GM12873 (cell line): ENCODE measurements around the gene TM7SF2.

Experiments
- TF ChIP-seq, protein P1 (sequence below): IDR thresholded peaks from 2 replicates; pipeline ENCODE4 v1.5.1; 2012; ENCODE audit warnings: low read depth, mild to moderate bottlenecking, moderate library complexity, low read length, control low read depth; ENCODE audit not compliant: insufficient read depth; ENCODE audit errors: missing control alignments

TM7SF2 gene

DNA sequence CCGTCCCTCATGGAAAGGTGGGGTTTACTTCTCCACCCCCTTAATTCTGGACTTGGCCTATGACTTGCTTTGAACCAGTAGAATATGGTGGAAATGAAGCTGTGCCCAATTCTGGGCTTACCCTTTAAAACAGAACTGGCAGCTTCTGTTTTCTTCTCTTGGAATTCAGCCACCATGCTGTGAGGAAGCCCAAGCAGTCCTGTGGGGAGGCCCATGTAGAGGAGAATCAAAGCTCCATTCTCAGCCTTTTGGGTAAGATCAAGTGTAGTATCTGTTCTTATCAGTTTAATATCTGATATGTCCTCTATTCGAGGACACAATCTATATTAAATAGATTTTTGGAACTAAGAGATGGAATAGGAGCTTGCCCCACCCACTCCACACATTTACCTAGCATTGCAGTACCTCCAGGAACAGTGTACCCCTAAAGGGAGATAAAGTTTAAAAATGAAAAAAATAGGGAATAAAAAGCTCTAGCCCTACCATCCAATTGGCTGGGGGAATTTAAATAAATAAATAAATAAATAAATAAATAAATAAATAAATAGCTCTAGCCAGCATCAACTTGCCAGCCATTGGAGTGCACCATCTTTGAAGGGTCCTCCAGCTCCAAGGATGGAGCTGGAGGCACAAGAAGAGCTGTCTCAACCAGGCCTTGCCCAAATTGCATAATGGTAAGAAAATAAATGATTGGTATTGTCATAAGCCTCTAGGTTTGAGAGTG lies 35.8 kb downstream of the TM7SF2 start:
- TF ChIP-seq, protein P1, sequence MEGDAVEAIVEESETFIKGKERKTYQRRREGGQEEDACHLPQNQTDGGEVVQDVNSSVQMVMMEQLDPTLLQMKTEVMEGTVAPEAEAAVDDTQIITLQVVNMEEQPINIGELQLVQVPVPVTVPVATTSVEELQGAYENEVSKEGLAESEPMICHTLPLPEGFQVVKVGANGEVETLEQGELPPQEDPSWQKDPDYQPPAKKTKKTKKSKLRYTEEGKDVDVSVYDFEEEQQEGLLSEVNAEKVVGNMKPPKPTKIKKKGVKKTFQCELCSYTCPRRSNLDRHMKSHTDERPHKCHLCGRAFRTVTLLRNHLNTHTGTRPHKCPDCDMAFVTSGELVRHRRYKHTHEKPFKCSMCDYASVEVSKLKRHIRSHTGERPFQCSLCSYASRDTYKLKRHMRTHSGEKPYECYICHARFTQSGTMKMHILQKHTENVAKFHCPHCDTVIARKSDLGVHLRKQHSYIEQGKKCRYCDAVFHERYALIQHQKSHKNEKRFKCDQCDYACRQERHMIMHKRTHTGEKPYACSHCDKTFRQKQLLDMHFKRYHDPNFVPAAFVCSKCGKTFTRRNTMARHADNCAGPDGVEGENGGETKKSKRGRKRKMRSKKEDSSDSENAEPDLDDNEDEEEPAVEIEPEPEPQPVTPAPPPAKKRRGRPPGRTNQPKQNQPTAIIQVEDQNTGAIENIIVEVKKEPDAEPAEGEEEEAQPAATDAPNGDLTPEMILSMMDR, result no peak

DNA sequence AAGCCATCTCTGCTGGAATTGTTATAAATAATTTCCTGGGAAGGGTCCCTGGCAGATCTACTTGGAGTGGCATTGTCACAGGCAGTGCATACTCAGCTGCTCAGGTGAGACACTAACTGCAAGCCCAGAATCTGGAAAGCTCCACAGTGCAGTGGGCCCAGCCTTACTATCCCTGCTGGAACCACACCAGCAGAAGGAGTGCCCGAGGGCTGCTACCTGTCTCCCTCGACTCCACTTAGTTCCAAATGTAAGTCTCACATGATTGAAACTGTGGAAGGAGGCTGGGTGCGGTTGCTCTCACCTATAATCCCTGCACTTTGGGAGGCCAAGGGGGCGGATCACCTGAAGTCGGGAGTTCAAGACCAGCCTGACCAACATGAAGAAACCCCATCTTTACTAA lies 37.0 kb downstream of the TM7SF2 start:
- TF ChIP-seq, protein P1, result no peak

DNA sequence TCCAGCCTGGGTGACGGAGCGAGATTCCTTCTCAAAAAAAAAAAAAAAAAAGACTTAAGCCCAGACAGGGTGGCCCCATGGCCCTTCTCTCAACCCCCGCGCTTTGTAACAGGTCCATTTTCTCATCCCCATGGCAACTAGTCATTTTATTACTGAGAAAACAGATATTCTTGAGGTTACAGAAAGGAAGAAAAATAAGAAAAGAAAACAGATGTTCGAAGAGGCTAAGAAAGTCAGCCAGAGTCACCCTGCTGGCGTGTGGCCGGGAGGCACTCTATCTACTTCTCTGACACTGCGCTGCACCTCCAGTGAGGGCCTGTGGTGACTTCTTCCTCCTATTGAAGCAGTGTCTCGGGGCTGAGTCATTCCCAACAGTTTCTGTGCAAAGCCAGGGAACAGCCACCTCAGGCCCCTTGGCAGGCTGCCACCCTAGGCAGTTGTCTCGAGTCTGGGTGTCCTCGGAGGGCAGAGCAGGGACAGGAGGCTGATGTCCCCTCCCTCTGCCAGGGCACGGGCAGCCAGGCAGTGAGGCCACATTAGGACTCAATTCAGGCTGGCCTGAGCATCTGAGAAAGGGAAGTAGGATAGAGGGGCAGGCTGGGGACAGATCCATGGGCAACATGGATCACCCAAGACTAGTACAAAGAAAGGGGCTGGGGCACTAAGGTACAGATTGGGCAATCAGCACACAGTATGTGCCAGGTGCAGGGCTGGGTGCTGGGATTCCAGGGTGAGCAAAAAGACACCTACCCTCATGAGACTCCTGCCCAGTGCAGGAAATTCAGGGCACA lies 39.0 kb downstream of the TM7SF2 start:
- TF ChIP-seq, protein P1, result no peak

- TF ChIP-seq, protein P1, result no peak
Observed at GRCh38 chr11:65151331-65151899, 39.7 kb downstream of the TM7SF2 start.

GRCh38 chr11:65152122-65152521 lies 40.5 kb downstream of the TM7SF2 start:
- TF ChIP-seq, protein P1, result no peak

DNA sequence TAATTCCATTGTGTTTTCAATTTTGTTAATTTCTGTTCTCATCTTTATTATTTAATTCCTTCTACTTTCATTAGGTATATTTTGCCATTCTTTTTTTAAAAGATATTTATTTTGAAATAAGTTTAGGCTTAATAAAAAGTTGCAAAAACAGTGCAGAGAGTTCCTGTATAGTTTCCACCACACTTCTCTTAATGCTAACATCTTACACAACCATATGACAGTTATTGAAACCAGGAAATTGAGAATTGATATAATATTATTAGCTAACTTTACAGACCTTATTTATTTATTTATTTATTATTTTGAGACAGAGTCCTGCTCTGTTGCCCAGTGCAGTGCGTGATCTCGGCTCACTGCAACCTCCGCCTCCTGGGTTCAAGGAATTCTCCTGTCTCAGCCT lies 44.6 kb downstream of the TM7SF2 start:
- TF ChIP-seq, protein P1, result no peak

GRCh38 chr11:65156926-65157325 lies 45.3 kb downstream of the TM7SF2 start:
- TF ChIP-seq, protein P1, result no peak
